Gastrocnemius medialis (tissue), 4 donors: Measurements from ENCODE around the gene PCCA.

Experiments
- CTCF ChIP-seq, 5 experiments: fragments of 450-650 bp in 3 of 5; fragments of 200-600 bp in 2 of 5; sonication (generic) in 2 of 5; IDR thresholded peaks in 4 of 5; conservative IDR thresholded peaks in 1 of 5; 1 replicate in 4 of 5; 2 replicates in 1 of 5; pipeline ENCODE4 v1.5.1; 2016 to 2019; ENCODE audit warnings: antibody characterized with exemption in 5 of 5, mild to moderate bottlenecking in 3 of 5, moderate library complexity in 3 of 5
- POLR2A ChIP-seq, 2 donors: fragments of 450-650 bp; IDR thresholded peaks; one replicate each; pipeline ENCODE4 v1.6.1; 2017; ENCODE audit warnings: antibody characterized with exemption in 2 of 2, mild to moderate bottlenecking in 2 of 2, moderate library complexity in 2 of 2

- no peak for TF ChIP-seq CTCF (IDR thresholded peaks at IDR 0.05 in 4 of 5, conservative IDR thresholded peaks at IDR 0.05 in 1 of 5)
- TF ChIP-seq POLR2A (IDR thresholded peaks at IDR 0.05) = no peak
Observed at GRCh38 chr13:100465558-100465957, 376.7 kb downstream of the PCCA start.
